Testis (tissue), 2 donors: ENCODE data around the gene PXK.

Source experiments
- POLR2A ChIP-seq: fragments of 450-650 bp; IDR thresholded peaks from one replicate; pipeline ENCODE4 v1.6.1; 2017; ENCODE audit warnings: antibody characterized with exemption, mild to moderate bottlenecking, moderate library complexity
- TF ChIP-seq, protein P1 (sequence below), 3 experiments: fragments of 450-650 bp in 2 of 3; fragments of 200-600 bp in 1 of 3; sonication (generic) in 1 of 3; IDR thresholded peaks; one replicate each; pipeline ENCODE4 v1.5.1; 2016 to 2019; ENCODE audit warnings: antibody characterized with exemption in 3 of 3, mild to moderate bottlenecking in 2 of 3, moderate library complexity in 1 of 3

DNA sequence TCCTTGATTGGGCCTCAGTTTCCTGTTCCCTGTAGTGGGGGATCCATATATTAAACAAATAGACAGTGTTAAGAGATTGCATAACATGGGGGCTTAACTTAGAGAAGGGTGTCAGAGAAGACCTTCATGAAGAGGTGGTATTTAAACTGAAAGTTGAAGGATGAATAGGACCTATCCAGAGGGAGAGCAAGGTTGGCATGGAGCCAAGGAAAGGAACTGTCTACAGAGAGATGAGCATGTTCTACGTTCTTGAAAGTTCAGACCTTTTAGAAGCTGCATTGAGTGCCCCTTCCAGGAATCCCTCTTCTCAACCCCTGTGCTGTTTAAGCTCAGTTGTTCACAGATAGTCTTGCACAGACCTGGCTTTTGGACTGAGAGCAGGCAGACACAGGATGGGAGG is 24.0 kb upstream of the PXK start:
- TF ChIP-seq, protein P1, sequence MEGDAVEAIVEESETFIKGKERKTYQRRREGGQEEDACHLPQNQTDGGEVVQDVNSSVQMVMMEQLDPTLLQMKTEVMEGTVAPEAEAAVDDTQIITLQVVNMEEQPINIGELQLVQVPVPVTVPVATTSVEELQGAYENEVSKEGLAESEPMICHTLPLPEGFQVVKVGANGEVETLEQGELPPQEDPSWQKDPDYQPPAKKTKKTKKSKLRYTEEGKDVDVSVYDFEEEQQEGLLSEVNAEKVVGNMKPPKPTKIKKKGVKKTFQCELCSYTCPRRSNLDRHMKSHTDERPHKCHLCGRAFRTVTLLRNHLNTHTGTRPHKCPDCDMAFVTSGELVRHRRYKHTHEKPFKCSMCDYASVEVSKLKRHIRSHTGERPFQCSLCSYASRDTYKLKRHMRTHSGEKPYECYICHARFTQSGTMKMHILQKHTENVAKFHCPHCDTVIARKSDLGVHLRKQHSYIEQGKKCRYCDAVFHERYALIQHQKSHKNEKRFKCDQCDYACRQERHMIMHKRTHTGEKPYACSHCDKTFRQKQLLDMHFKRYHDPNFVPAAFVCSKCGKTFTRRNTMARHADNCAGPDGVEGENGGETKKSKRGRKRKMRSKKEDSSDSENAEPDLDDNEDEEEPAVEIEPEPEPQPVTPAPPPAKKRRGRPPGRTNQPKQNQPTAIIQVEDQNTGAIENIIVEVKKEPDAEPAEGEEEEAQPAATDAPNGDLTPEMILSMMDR (IDR thresholded peaks at IDR 0.05): no peak
- no peak for TF ChIP-seq POLR2A
